GM12878 (cell line): ENCODE results near the gene ZBTB42. TPM values are rescaled to one million over a fixed set of nuclear protein-coding genes. Genes with fewer than 3 reads are reported as not detected.

Experiments used
- ATAC-seq: fragments of 200-7000 bp; cut with Tn5 transposase; 3 replicates; pipeline ENCODE4 v1.9.1; 2020; ENCODE audit warnings: mild to moderate bottlenecking, moderate library complexity
- BruUV-seq: library from RNA; stranded (reverse); fragments of 400-500 nt; replicated peaks from 2 replicates; lab custom pipeline; 2021; lab: Mats Ljungman, UMichigan
- CTCF ChIA-PET: fragments of 300-600 bp; sonication (Branson Sonifier 250); formaldehyde crosslinking; extraction: SDS; loops from one replicate; lab custom pipeline; 2021; ENCODE audit warnings: inconsistent platforms; lab: Yijun Ruan, JAX
- POLR2A ChIA-PET: fragments of 350-600 bp; formaldehyde crosslinking; extraction: SDS; loops from one replicate; lab custom pipeline; 2021; ENCODE audit warnings: inconsistent platforms; lab: Charles Lee
- RAD21 ChIA-PET: fragments of 300-600 bp; sonication (Branson Sonifier 250); formaldehyde crosslinking; loops from one replicate; lab custom pipeline; 2023; ENCODE audit warnings: antibody characterized with exemption; ENCODE audit not compliant: unreplicated experiment; lab: Charles Lee
- SMC1A ChIA-PET: fragments of 300-600 bp; sonication (Branson Sonifier 250); formaldehyde crosslinking; loops from one replicate; lab custom pipeline; 2023; ENCODE audit not compliant: unreplicated experiment, uncharacterized antibody; lab: Charles Lee
- DNase-seq: peaks from one replicate; pipeline ENCODE4 v3.0.0-alpha.2; 2011; ENCODE audit warnings: low read depth, low spot score
- FAIRE-seq: peaks from 3 replicates; lab custom pipeline; 2011; peaks lifted over from hg19 to GRCh38; lab: Jason Lieb, UNC
- H2AFZ ChIP-seq: 2 replicates; pipeline ENCODE4 v1.6.0; 2011; ENCODE audit warnings: low read depth, low read length, control low read depth; ENCODE audit not compliant: control insufficient read depth
- H3K27ac ChIP-seq: 2 replicates; pipeline ENCODE4 v1.5.1; 2011; ENCODE audit warnings: control low read depth; ENCODE audit not compliant: control insufficient read depth, insufficient read depth
- H3K27me3 ChIP-seq, 2 experiments: replicated peaks in 1 of 2; 2 replicates each; pipeline versions ENCODE4 v1.6.0 to v1.6.1; 2011; ENCODE audit warnings: low read length in 1 of 2; ENCODE audit not compliant: control insufficient read depth in 2 of 2, insufficient read depth in 2 of 2
- H3K36me3 ChIP-seq, 2 experiments: 2 replicates each; pipeline ENCODE4 v1.5.1; 2011; ENCODE audit warnings: low read length in 1 of 2; ENCODE audit not compliant: control insufficient read depth in 2 of 2, insufficient read depth in 2 of 2
- H3K4me1 ChIP-seq: 2 replicates; pipeline ENCODE4 v1.6.1; 2011; ENCODE audit warnings: mild to moderate bottlenecking, low read length, moderate library complexity, mixed read lengths; ENCODE audit not compliant: control insufficient read depth, insufficient read depth
- H3K4me2 ChIP-seq: 2 replicates; pipeline ENCODE4 v1.6.0; 2011; ENCODE audit warnings: control low read depth; ENCODE audit not compliant: control insufficient read depth, insufficient read depth
- H3K4me3 ChIP-seq: fragments of 200-600 bp; sonication (generic); 2 replicates; pipeline ENCODE4 v1.5.1; 2016
- H3K79me2 ChIP-seq: 2 replicates; pipeline ENCODE4 v1.6.0; 2011; ENCODE audit warnings: low read length; ENCODE audit not compliant: control insufficient read depth, insufficient read depth
- H3K9ac ChIP-seq: 2 replicates; pipeline ENCODE4 v1.8.0; 2011; ENCODE audit warnings: low read length, control low read depth, mixed read lengths; ENCODE audit not compliant: control insufficient read depth, insufficient read depth
- H3K9me3 ChIP-seq: replicated peaks from 3 replicates; pipeline ENCODE4 v1.5.1; 2011; ENCODE audit warnings: mild to moderate bottlenecking, low read length; ENCODE audit not compliant: control insufficient read depth, insufficient read depth
- H4K20me1 ChIP-seq: 2 replicates; pipeline ENCODE4 v1.6.0; 2011; ENCODE audit not compliant: control insufficient read depth, insufficient read depth
- ETV6 ChIP-seq, 2 experiments: fragments of 450-650 bp in 1 of 2; IDR thresholded peaks in 1 of 2; conservative IDR thresholded peaks in 1 of 2; 2 replicates each; pipeline ENCODE4 v1.6.1; 2014; ENCODE audit warnings: antibody characterized with exemption in 1 of 2, borderline replicate concordance in 1 of 2, low read depth in 1 of 2, mild to moderate bottlenecking in 1 of 2, moderate library complexity in 1 of 2
- HDAC6 ChIP-seq: fragments of 200-600 bp; sonication (generic); IDR thresholded peaks from one replicate; pipeline ENCODE4 v1.8.0; 2017; ENCODE audit warnings: antibody characterized with exemption; ENCODE audit not compliant: unreplicated experiment
- PAX8 ChIP-seq: fragments of 450-650 bp; IDR thresholded peaks from 2 replicates; pipeline ENCODE4 v1.6.1; 2017; ENCODE audit warnings: mild to moderate bottlenecking, moderate library complexity
- POLR2A ChIP-seq: IDR thresholded peaks from 2 replicates; pipeline ENCODE4 v1.6.1; 2011; ENCODE audit warnings: low read depth, mild to moderate bottlenecking, low read length
- RAD51 ChIP-seq: fragments of 450-650 bp; IDR thresholded peaks from 2 replicates; pipeline ENCODE4 v1.6.1; 2016; ENCODE audit warnings: moderate library complexity, mild to moderate bottlenecking, inconsistent platforms
- SMARCA5 ChIP-seq: fragments of 450-650 bp; IDR thresholded peaks from 2 replicates; pipeline ENCODE4 v1.6.1; 2017; ENCODE audit warnings: mild to moderate bottlenecking
- STAT3 ChIP-seq: IDR thresholded peaks from 2 replicates; pipeline ENCODE4 v1.6.1; 2011; ENCODE audit warnings: low read depth, low read length, improper control_type of control experiment
- ZNF24 ChIP-seq: fragments of 450-650 bp; IDR thresholded peaks from 2 replicates; pipeline ENCODE4 v1.6.1; 2017; ENCODE audit warnings: antibody characterized with exemption, mild to moderate bottlenecking
- WGBS: methylation state at CpG from one replicate; pipeline ENCODE4 v1.1.6; 2016; ENCODE audit warnings: low lambda C conversion rate; ENCODE audit not compliant: insufficient replicate concordance, insufficient coverage; ENCODE audit errors: missing lambda C conversion rate; 5-methylcytosine and 5-hydroxymethylcytosine counted together
- in situ Hi-C: fragments of 300-500 bp; cut with MboI; formaldehyde crosslinking; loops from 9 replicates; pipeline ENCODE4 v1.14.3; 2018; ENCODE audit warnings: mixed read lengths
- intact Hi-C: fragments of 100-400 bp; cut with micrococcal nuclease; formaldehyde crosslinking; loops from one replicate; pipeline ENCODE4 v1.14.2; 2022; ENCODE audit not compliant: unreplicated experiment
- polyA plus RNA-seq, 11 experiments: library from polyadenylated mRNA; depleted of rRNA in 4 of 11; unstranded in 6 of 11; stranded (reverse) in 5 of 11; fragments of >200 nt; fragmentation: Nextera tagmentation in 4 of 11; fragmentation: Illumina TruSeq in 1 of 11; extraction: Ambion mirVana in 4 of 11; extraction: Trizol in 1 of 11; gene quantifications; 1 replicate in 1 of 11; 2 replicates in 10 of 11; pipeline versions ENCODE4 v1.2.1 to v1.2.3, GENCODE V29; 2011 to 2016; ENCODE audit warnings: inconsistent platforms in 2 of 11, missing spikeins in 2 of 11, low read depth in 1 of 11
- total RNA-seq, 4 experiments: library from RNA; depleted of rRNA in 3 of 4; stranded (reverse); fragments of >200 nt in 3 of 4; fragmentation: Illumina TruSeq in 1 of 4; extraction: Trizol in 1 of 4; gene quantifications; 2 replicates each; pipeline versions ENCODE4 v1.2.1 to v1.2.3, GENCODE V29; 2013 to 2021
- TF ChIP-seq, protein P1 (sequence below): fragments of 450-650 bp; conservative IDR thresholded peaks from 2 replicates; pipeline ENCODE4 v1.6.1; 2017; ENCODE audit warnings: mild to moderate bottlenecking, moderate library complexity
- TF ChIP-seq, protein P2 (sequence below): fragments of 450-650 bp; IDR thresholded peaks from 2 replicates; pipeline ENCODE4 v1.6.1; 2018; ENCODE audit warnings: mild to moderate bottlenecking, low read depth, moderate library complexity; ENCODE audit not compliant: partially characterized antibody

ZBTB42 gene
- total and polyA plus RNA-seq, 10 of the 15 experiments (the other 5 are each of a cell fraction or from before 2014, with no cell fraction given) = 0.05 to 1.2 (median 0.37) TPM; not detected in 2

DNA sequence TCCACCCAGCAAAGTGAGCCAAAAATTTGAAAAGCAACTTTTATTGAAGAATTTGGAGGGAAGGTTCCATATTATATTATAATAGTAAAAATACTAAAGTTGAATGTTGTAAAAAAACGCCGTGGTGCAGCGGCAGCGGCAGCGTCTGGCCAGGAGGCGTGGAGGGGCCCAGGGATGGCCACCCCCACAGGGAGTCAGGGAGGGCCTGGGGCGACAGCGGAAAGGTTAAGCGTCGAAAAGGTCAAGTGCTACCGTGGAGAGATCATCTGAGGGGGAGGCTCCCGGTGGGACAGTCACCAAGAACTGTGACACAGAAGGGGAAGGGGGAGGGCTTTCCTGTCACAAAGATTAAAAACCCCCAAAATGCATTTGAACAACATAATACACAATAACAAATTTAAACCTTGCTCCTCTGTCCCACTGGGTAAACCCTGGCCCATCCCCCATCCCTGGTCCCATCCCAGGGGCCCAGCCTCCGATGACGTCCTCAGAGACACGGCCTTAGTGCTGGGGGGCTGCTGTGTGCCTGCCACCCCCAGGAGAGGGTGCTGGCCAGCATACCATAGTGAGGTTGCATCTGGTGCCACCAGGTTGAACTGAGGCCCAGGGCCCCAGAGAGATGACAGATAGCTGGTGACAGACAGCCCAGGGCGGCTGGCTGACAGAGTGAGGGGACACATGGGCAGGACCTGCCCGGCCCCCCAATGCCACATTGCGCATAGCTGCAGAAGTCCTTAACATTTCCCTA is 31.4 kb upstream of the ZBTB42 start (continued):
- TF ChIP-seq, protein P1, sequence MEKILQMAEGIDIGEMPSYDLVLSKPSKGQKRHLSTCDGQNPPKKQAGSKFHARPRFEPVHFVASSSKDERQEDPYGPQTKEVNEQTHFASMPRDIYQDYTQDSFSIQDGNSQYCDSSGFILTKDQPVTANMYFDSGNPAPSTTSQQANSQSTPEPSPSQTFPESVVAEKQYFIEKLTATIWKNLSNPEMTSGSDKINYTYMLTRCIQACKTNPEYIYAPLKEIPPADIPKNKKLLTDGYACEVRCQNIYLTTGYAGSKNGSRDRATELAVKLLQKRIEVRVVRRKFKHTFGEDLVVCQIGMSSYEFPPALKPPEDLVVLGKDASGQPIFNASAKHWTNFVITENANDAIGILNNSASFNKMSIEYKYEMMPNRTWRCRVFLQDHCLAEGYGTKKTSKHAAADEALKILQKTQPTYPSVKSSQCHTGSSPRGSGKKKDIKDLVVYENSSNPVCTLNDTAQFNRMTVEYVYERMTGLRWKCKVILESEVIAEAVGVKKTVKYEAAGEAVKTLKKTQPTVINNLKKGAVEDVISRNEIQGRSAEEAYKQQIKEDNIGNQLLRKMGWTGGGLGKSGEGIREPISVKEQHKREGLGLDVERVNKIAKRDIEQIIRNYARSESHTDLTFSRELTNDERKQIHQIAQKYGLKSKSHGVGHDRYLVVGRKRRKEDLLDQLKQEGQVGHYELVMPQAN = no peak
- TF ChIP-seq HDAC6 (no peak), PAX8 (no peak)

GRCh38 chr14:104770072-104770579 is 30.8 kb upstream of the ZBTB42 start:
- H3K4me3 ChIP-seq = no peak overlapping the region
- no peak for TF ChIP-seq RAD51
- no peak for TF ChIP-seq SMARCA5
- TF ChIP-seq, protein P2, sequence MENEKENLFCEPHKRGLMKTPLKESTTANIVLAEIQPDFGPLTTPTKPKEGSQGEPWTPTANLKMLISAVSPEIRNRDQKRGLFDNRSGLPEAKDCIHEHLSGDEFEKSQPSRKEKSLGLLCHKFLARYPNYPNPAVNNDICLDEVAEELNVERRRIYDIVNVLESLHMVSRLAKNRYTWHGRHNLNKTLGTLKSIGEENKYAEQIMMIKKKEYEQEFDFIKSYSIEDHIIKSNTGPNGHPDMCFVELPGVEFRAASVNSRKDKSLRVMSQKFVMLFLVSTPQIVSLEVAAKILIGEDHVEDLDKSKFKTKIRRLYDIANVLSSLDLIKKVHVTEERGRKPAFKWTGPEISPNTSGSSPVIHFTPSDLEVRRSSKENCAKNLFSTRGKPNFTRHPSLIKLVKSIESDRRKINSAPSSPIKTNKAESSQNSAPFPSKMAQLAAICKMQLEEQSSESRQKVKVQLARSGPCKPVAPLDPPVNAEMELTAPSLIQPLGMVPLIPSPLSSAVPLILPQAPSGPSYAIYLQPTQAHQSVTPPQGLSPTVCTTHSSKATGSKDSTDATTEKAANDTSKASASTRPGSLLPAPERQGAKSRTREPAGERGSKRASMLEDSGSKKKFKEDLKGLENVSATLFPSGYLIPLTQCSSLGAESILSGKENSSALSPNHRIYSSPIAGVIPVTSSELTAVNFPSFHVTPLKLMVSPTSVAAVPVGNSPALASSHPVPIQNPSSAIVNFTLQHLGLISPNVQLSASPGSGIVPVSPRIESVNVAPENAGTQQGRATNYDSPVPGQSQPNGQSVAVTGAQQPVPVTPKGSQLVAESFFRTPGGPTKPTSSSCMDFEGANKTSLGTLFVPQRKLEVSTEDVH = no peak
- TF ChIP-seq ZNF24 = no peak
- TF ChIP-seq POLR2A = 0 out of 2 replicates have a peak, but pooled peaks have one; percentile 34
- TF ChIP-seq STAT3 = no peak
- TF ChIP-seq ETV6 (conservative IDR thresholded peaks at IDR 0.05 in 1 of 2, IDR thresholded peaks at IDR 0.05 in 1 of 2; ENCODE audit: borderline replicate concordance in 1 of 2, low read depth in 1 of 2) = no peak
- BruUV-seq = no TSS peak
- no peak for DNase-seq
- ATAC-seq = no peak
- ChIA-PET POLR2A (no interaction called here), CTCF (interaction anchor here (1.6 to 2.8 kb wide), 2 partner anchors 17 to 56 kb away, joined by 13 to 16 read pairs; partner anchors contain the start of gene SIVA1), SMC1A (no interaction called here), RAD21 (interaction anchor here (3.5 kb wide), 1 partner anchor 17 kb away, joined by 8 read pairs; the partner anchor contains the start of gene SIVA1)
- intact Hi-C loops (no loop called here), in situ Hi-C loops (no loop called here)
- no peaks in the 10 kb centered on the region for H4K20me1 ChIP-seq
- no peaks in the 10 kb centered on the region; the same call in 1 of the 2 replicates for H3K4me1 ChIP-seq
- H3K27me3 ChIP-seq = no peaks in the 10 kb centered on the region
- no peak overlapping the region for H3K27ac ChIP-seq
- no peak overlapping the region for H2AFZ ChIP-seq
- H3K9ac ChIP-seq = no peak overlapping the region
- H3K79me2 ChIP-seq = no peaks in the 10 kb centered on the region
- peaks cover 5 to 17% of the 10 kb centered on the region in 2 experiments; a peak in 3 of 4 replicates for H3K36me3 ChIP-seq
- FAIRE-seq = no peak
- H3K9me3 ChIP-seq = no peaks in the 10 kb centered on the region; the same call in 2 of the 3 replicates
- H3K4me2 ChIP-seq = no peak overlapping the region
- WGBS = 90% methylated on average over 21 of the region's 24 CpGs
